GM23248 (cell line): ENCODE results near the gene CDK8.

ENCODE experiments used
- EZH2 ChIP-seq: fragments of 200-600 bp; sonication (generic); IDR thresholded peaks from 2 replicates; pipeline ENCODE4 v1.6.1; 2018; ENCODE audit warnings: antibody characterized with exemption, mild to moderate bottlenecking; ENCODE audit not compliant: insufficient read depth, poor library complexity, severe bottlenecking
- EZH2phosphoT487 ChIP-seq: fragments of 200-600 bp; sonication (generic); IDR thresholded peaks from 2 replicates; pipeline ENCODE4 v1.6.1; 2018; ENCODE audit warnings: antibody characterized with exemption, moderate library complexity, mild to moderate bottlenecking, low read depth; ENCODE audit not compliant: insufficient read depth

DNA sequence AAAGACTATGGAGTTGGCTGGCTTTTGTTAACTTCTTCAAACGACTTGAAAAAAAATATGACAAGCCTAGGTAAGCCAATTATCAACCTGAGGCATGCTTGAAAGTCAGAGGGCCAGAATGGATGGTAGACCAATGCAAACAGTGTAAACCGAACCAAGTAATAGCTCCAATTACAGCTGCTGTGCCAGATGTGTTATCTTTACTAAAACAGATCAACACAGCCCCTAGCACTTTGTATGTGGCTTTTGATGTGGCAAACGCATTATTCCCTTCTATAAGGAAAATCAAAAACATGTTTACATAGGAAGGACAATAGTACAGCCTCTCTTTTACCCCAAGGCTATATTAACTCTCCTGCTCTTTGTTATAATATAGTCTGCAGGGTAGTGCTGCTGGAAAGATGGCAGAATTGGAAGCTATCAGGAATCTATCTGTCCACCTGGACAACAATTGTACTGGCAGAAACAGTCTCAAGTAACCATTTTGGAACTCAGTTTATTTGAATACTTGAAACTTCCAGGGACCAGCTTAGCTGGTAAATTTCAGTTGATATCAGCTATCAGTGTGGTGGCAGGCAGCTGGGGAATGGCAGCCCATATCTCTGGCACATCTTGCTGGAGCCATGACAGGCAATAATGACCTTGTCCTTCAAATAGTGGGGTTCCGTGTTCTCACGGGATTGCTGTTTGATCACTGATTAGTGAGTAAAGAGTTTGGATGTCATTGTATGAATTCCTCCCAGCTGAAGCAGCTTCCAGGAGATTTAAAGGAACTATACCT, 159.2 kb downstream of the CDK8 start:
- TF ChIP-seq EZH2 (no peak), EZH2phosphoT487 (no peak)
